ENCODE measurements around the gene TCEAL7. TPM values are rescaled to one million over a fixed set of nuclear protein-coding genes. Genes with fewer than 3 reads are reported as not detected.

Gene TCEAL7
- total and polyA plus RNA-seq, 9 of the 15 experiments (the other 6 are each of a cell fraction or from before 2014, with no cell fraction given), result 0.07 to 0.34 (median 0.13) TPM; not detected in 4

GRCh38 chrX:103356130-103356798 is 26.2 kb downstream of the TCEAL7 start, which contains the start of gene TCEAL9 (continued):
- TF ChIP-seq ZNF609 (CRISPR knock-in tag; IDR thresholded peaks at IDR 0.05; ENCODE audit: borderline replicate concordance) (no peak), FOXP4 (CRISPR knock-in tag; IDR thresholded peaks at IDR 0.05; ENCODE audit: borderline replicate concordance) (no peak), ELK1 (CRISPR knock-in tag; IDR thresholded peaks at IDR 0.05) (no peak), IRF2 (CRISPR knock-in tag; IDR thresholded peaks at IDR 0.05) (no peak), ZNF311 (CRISPR knock-in tag; IDR thresholded peaks at IDR 0.05) (no peak), ZNF445 (CRISPR knock-in tag; IDR thresholded peaks at IDR 0.05; ENCODE audit: low read depth) (no peak), NR4A1 (CRISPR knock-in tag; IDR thresholded peaks at IDR 0.05) (no peak), NR4A1 (tag; IDR thresholded peaks at IDR 0.05) (no peak), ZBTB2 (IDR thresholded peaks at IDR 0.05) (no peak), SMARCC2 (IDR thresholded peaks at IDR 0.05; ENCODE audit: low read depth) (no peak), CREB3L1 (IDR thresholded peaks at IDR 0.05; ENCODE audit: borderline replicate concordance, low read depth) (peak; percentile 46; the same call in 1 of the 2 replicates), RBM22 (IDR thresholded peaks at IDR 0.05; ENCODE audit: low read depth, low read length, poor library complexity, severe bottlenecking) (no peak), CHCHD3 (CRISPR knock-in tag; IDR thresholded peaks at IDR 0.05) (no peak), LARP7 (IDR thresholded peaks at IDR 0.05) (no peak)

Data from K562 (cell line).